HTERT RPE-1 (cell line): ENCODE data around the gene SYNJ2.

Source experiments
- in situ Hi-C: fragments of 300-500 bp; cut with MboI; formaldehyde crosslinking; loops from 4 replicates; pipeline ENCODE4 v1.14.3; 2020; ENCODE audit warnings: low sequenced_read_pairs

The SYNJ2 gene

GRCh38 chr6:158071121-158072082, 89.7 kb downstream of the SYNJ2 start:
- in situ Hi-C loops = no loop called here

DNA sequence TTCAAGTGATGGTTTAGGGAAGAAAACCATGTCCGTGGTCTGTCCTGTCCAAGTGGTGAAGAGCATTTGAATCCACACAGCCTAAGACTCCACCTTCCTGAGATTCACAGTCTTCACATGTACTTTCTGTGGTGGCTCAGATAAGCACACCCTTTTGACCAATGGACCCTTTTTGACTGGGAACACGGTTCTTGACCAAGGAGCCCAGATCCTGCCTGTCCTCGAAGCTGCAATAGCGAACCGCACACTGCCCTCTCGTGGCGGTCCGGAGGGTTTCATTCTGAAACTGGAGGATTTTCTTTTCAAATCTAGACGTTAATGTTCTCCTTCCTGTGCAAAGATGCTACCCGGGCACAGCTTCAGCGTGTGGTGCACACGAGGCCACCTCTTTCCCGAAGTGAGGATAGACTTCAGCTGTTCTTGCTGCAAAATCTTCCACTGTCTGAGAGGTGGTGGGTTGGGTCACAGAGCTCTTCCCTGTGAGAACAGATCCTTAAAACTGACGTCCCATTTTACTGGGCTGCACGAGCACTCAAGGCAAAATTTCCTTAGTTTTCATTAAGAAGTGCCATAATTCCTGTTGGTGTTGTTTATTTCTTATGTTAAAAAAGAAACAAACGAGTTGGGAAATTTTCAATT, 90.5 kb downstream of the SYNJ2 start:
- in situ Hi-C loops = no loop called here

DNA sequence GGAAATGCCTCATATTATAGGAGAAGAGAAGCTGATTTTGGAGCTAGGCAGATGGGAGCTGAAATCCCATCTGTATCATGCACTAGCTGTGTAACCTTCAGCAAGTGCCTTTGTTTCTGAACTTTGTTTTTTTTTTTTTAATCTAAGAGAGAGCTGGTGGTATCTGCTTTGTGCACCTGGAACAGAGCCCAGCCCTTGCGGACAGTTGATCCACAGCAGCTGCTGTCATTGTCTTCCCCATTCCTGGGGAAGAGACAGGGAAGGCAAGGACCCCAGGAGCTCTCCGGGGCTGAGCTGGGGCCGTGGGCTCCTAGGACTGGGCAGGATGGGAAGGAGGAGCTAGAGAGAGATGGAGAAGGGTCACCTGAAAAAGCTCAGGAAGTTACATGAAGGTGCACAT, 92.1 kb downstream of the SYNJ2 start:
- in situ Hi-C loops = no loop called here

- in situ Hi-C loops = no loop called here
These were observed 94.9 kb downstream of the SYNJ2 start for GRCh38 chr6:158076548-158076947.

GRCh38 chr6:158077676-158078075, 96.0 kb downstream of the SYNJ2 start:
- in situ Hi-C loops = no loop called here

- in situ Hi-C loops = no loop called here
These were observed 96.7 kb downstream of the SYNJ2 start for GRCh38 chr6:158078320-158078719.

DNA sequence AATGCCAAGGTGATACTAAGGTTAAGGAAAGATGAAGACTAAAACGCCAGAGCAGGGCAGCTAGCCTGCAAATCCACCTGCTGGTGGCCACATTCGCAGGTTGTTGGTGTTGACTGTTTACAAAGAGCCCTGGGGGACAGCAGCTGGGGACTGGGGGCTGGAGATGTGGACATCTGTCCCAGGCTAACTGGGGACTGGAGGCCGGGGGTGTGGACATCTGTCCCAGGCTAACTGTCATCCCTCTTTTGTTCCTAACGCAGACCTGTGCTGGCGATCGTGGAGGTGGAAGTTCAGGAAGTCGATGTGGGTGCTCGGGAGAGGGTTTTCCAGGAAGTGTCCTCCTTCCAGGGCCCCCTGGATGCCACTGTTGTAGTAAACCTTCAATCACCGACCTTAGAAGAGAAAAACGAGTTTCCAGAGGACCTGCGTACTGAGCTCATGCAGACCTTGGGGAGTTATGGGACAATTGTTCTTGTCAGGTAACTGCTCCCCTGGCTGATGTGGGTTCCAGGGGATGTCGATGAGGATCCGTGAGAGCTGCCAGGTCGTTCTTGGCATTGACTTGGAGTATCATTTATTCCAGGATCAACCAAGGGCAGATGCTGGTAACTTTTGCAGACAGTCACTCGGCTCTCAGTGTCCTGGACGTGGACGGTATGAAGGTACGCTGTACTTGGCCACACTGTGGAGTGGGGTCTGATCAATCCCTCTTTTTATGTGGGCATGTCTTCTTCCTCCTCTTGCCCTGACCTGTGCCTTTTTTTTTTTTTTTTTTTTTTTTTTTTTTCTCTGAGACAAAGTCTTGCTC, 99.4 kb downstream of the SYNJ2 start:
- in situ Hi-C loops = no loop called here

DNA sequence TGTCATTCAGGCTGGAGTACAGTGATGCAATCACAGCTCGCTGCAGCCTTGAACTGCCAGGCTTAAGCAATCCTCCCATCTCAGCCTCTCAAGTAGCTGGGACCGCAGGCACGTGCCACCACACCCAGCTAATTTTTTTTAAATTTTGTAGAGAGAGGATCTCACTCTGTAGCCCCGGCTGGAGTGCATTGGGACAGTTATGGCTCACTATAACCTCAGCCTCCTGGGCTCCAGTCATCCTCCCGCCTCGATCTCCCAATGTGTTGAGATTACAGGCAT, 99.9 kb downstream of the SYNJ2 start:
- in situ Hi-C loops = no loop called here

DNA sequence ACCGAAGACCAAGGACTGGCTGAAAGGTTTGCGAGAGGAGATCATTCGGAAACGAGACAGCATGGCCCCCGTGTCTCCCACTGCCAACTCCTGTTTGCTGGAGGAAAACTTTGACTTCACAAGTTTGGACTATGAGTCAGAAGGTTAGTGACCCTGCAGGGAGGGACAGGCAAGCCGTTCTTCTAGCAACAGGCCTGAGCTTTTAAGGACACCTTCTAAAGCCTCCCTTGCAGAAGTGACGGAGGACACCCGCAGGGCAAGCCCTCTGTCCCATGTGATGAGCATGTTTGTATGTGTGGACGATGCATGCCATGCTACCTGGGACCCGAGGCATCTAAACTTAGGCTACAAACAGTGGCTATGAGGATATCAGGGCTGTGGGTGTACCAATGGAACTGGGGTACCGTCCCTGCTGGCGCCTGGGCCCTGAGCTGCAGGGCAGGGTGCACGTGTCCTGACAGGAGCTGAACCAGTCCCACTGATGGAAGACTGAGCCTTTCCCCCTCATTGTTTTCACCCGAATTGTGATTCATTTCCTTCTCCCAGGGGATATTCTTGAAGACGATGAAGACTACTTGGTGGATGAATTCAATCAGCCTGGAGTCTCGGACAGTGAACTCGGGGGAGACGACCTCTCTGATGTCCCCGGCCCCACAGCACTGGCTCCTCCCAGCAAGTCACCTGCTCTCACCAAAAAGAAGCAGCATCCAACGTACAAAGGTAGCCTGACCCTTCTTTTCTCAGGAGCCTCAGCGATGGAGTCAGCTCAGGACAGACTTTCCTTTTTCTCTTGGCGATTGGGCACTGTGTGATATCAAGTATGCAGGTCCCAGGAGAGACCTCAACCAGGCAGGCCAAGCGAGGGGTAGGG, 102.0 kb downstream of the SYNJ2 start:
- in situ Hi-C loops = no loop called here

- in situ Hi-C loops = no loop called here
These were observed 103.8 kb downstream of the SYNJ2 start for GRCh38 chr6:158085261-158086053.

GRCh38 chr6:158086054-158086503, 104.4 kb downstream of the SYNJ2 start:
- in situ Hi-C loops = no loop called here

DNA sequence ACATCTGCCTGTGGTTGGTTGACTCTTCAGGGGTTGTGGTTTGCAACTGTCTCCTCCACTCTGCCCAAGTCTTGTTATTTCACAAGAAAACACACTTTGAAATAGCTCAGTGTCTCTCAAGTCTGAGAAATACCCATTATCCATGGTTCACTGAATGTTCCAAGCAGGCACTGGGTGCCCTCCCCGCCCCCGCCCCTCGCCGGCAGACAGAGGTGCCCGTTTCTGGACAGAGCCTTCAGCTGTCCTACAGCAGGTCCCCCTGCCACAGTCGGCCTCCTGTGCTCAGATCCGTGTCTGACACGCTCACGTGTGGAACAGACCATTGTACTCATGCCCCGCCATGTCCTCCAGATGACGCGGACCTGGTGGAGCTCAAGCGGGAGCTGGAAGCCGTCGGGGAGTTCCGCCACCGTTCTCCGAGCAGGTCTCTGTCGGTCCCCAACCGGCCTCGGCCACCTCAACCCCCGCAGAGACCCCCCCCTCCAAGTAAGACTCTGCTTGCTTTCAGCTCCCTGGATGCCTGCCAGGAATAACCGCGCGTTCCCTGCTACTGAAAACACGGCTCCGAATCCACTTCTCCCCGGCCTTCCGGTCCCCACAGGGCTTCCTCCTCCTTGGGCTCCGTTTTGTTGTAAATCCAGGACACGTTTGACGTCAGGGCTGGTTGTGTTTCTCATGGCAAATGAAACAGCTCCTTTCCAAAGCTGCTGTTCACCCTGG, 105.0 kb downstream of the SYNJ2 start:
- in situ Hi-C loops = no loop called here

GRCh38 chr6:158087224-158087867, 105.7 kb downstream of the SYNJ2 start:
- in situ Hi-C loops = no loop called here

DNA sequence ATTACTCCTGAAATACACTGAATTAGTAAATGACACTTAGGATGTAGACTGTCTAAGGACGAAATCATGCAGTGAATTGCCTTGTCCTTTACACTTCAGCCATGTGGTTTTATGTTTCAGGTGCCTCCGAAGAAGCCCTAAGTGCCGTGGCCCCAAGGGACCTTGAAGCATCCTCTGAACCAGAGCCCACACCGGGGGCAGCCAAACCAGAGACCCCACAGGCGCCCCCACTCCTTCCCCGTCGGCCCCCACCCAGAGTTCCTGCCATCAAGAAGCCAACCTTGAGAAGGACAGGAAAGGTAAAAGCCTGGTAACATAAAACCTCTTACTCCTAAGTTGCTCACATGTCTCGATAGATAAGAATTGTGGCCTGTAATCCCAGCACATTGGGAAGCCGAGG, 111.1 kb downstream of the SYNJ2 start:
- in situ Hi-C loops = no loop called here

DNA sequence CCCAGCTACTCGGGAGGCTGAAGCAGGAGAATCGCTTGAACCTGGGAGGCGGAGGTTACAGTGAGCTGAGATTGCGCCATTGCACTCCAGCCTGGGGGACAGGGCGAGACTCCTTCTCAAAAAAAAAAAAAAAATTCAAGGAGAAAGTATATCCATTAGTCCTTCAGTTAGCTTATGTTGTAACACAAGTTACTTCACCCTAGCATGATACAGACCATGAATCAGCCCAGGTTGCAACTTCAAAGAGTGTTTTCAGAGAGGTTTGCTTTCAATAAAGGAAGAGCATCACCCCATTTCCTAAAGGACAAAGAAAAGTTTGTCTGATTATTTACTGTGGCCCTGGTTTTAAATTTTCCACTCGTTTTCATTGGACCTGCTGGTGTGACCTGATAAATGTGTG, 113.4 kb downstream of the SYNJ2 start:
- in situ Hi-C loops = no loop called here

GRCh38 chr6:158095671-158096070, 114.0 kb downstream of the SYNJ2 start:
- in situ Hi-C loops = no loop called here

GRCh38 chr6:158103228-158103627, 121.6 kb downstream of the SYNJ2 start:
- in situ Hi-C loops = no loop called here

GRCh38 chr6:158104696-158105095, 123.0 kb downstream of the SYNJ2 start:
- in situ Hi-C loops = no loop called here

GRCh38 chr6:158109748-158110147, 128.1 kb downstream of the SYNJ2 start:
- in situ Hi-C loops = no loop called here
